SK-N-SH (cell line): ENCODE data around the gene TCF12. TPM values are rescaled to one million over a fixed set of nuclear protein-coding genes. Genes with fewer than 3 reads are reported as not detected.
A peak's percentile ranks its signal among the peaks of the same experiment; 100 is the strongest.

ENCODE experiments used
- CTCF ChIA-PET: fragments of 300-600, 350-600 bp; formaldehyde crosslinking; extraction: SDS; loops from one replicate; lab custom pipeline; 2021; lab: Yijun Ruan, JAX
- POLR2A ChIA-PET: fragments of 350-600 bp; sonication (Branson Sonifier 250); formaldehyde crosslinking; extraction: SDS; loops from one replicate; lab custom pipeline; 2020; ENCODE audit warnings: antibody characterized with exemption, inconsistent platforms; lab: Yijun Ruan, JAX
- DNase-seq: peaks from one replicate; pipeline ENCODE4 v3.0.0; 2012
- H2AFZ ChIP-seq: fragments of 200-600 bp; sonication (generic); 2 replicates; pipeline ENCODE4 v1.8.1; 2016; ENCODE audit warnings: antibody characterized with exemption, mild to moderate bottlenecking, low read depth
- H3F3A ChIP-seq: fragments of 200-600 bp; sonication (generic); replicated peaks from 2 replicates; pipeline ENCODE3; 2016; ENCODE audit warnings: antibody characterized with exemption, mild to moderate bottlenecking; ENCODE audit not compliant: insufficient read depth
- H3K27ac ChIP-seq, 2 experiments: fragments of 200-500 bp in 1 of 2; fragments of 200-600 bp in 1 of 2; sonication (Bioruptor generic) in 1 of 2; sonication (generic), shearing (Covaris generic) in 1 of 2; 2 replicates each; pipeline versions ENCODE4 v1.5.1 to v1.6.1; 2014 to 2016; ENCODE audit warnings: low read depth in 2 of 2, inconsistent platforms in 1 of 2, low read length in 1 of 2, mild to moderate bottlenecking in 1 of 2, mixed read lengths in 1 of 2
- H3K27me3 ChIP-seq: fragments of 200-600 bp; sonication (generic), shearing (Covaris generic); 2 replicates; pipeline ENCODE4 v1.6.1; 2016; ENCODE audit warnings: mixed run types; ENCODE audit not compliant: insufficient read depth
- H3K36me3 ChIP-seq, 2 experiments: fragments of 200-500 bp in 1 of 2; fragments of 200-600 bp in 1 of 2; sonication (Bioruptor generic) in 1 of 2; sonication (generic) in 1 of 2; replicated peaks in 1 of 2; 2 replicates each; pipeline versions ENCODE3 to v1.5.1; 2014 to 2016; ENCODE audit warnings: low read length in 1 of 2, mild to moderate bottlenecking in 1 of 2; ENCODE audit not compliant: insufficient read depth in 2 of 2, control insufficient read depth in 1 of 2
- H3K4me1 ChIP-seq, 2 experiments: fragments of 200-500 bp in 1 of 2; fragments of 200-600 bp in 1 of 2; sonication (Bioruptor generic) in 1 of 2; sonication (generic), shearing (Covaris generic) in 1 of 2; 2 replicates each; pipeline versions ENCODE4 v1.5.1 to v1.6.1; 2014 to 2016; ENCODE audit warnings: low read depth in 1 of 2, low read length in 1 of 2, mixed run types in 1 of 2; ENCODE audit not compliant: insufficient read depth in 2 of 2, control insufficient read depth in 1 of 2
- H3K4me2 ChIP-seq: fragments of 200-600 bp; sonication (generic), shearing (Covaris generic); 2 replicates; pipeline ENCODE4 v1.6.1; 2017; ENCODE audit warnings: mixed run types
- H3K4me3 ChIP-seq, 2 experiments: fragments of 200-500 bp in 1 of 2; fragments of 200-600 bp in 1 of 2; sonication (Bioruptor generic) in 1 of 2; sonication (generic), shearing (Covaris generic) in 1 of 2; 2 replicates each; pipeline versions ENCODE4 v1.5.1 to v1.8.1; 2014 to 2016; ENCODE audit warnings: low read depth in 2 of 2, inconsistent platforms in 1 of 2, low read length in 1 of 2, mild to moderate bottlenecking in 1 of 2, mixed read lengths in 1 of 2, moderate library complexity in 1 of 2
- H3K79me2 ChIP-seq: fragments of 200-600 bp; sonication (generic); 2 replicates; pipeline ENCODE4 v1.8.1; 2017; ENCODE audit warnings: mild to moderate bottlenecking; ENCODE audit not compliant: insufficient read depth
- H3K9ac ChIP-seq: fragments of 200-600 bp; sonication (generic); 2 replicates; pipeline ENCODE4 v1.6.1; 2017; ENCODE audit warnings: mixed run types
- H3K9me2 ChIP-seq: fragments of 200-600 bp; sonication (generic); 2 replicates; pipeline ENCODE4 v1.6.1; 2017; ENCODE audit warnings: mixed run types
- H3K9me3 ChIP-seq: fragments of 200-600 bp; sonication (generic); 2 replicates; pipeline ENCODE4 v1.6.1; 2017; ENCODE audit warnings: mixed run types, mild to moderate bottlenecking, moderate library complexity
- H4K20me1 ChIP-seq: fragments of 200-600 bp; sonication (generic); 2 replicates; pipeline ENCODE4 v1.6.1; 2017; ENCODE audit warnings: mild to moderate bottlenecking, mixed run types; ENCODE audit not compliant: insufficient read depth
- CTCF ChIP-seq: fragments of 200-600 bp; sonication (generic); IDR thresholded peaks from 2 replicates; pipeline ENCODE4 v1.6.1; 2017; ENCODE audit warnings: antibody characterized with exemption, mild to moderate bottlenecking, moderate library complexity
- EP300 ChIP-seq, 2 experiments: IDR thresholded peaks; 2 replicates each; pipeline versions ENCODE4 v1.4.0 to v1.6.1; 2012; ENCODE audit warnings: borderline replicate concordance in 1 of 2, low read depth in 1 of 2, low read length in 1 of 2
- NRF1 ChIP-seq: IDR thresholded peaks from 2 replicates; pipeline ENCODE4 v1.6.1; 2012; ENCODE audit warnings: low read depth, mild to moderate bottlenecking, low read length
- RCOR1 ChIP-seq: fragments of 150-350 bp; IDR thresholded peaks from 2 replicates; pipeline ENCODE4 v1.6.1; 2017; ENCODE audit warnings: antibody characterized with exemption, low read length
- RXRA ChIP-seq: IDR thresholded peaks from 2 replicates; pipeline ENCODE4 v1.4.0; 2012; ENCODE audit warnings: low read depth, mild to moderate bottlenecking, borderline replicate concordance
- USF1 ChIP-seq: IDR thresholded peaks from 2 replicates; pipeline ENCODE4 v1.4.0; 2012; ENCODE audit warnings: low read depth, borderline replicate concordance
- WGBS: methylation state at CpG from one replicate; pipeline ENCODE4 v1.1.6; 2017; ENCODE audit warnings: low lambda C conversion rate; 5-methylcytosine and 5-hydroxymethylcytosine counted together
- polyA plus RNA-seq, 3 experiments: library from polyadenylated mRNA; depleted of rRNA; stranded (reverse); fragments of >200 nt; gene quantifications; 2 replicates each; pipeline ENCODE4 v1.2.3, GENCODE V29; 2012
- TF ChIP-seq, protein P1 (sequence below): fragments of 150-350 bp; IDR thresholded peaks from 2 replicates; pipeline ENCODE4 v1.6.1; 2016; ENCODE audit warnings: mild to moderate bottlenecking, low read depth, low read length
- TF ChIP-seq, protein P2 (sequence below): IDR thresholded peaks from 2 replicates; pipeline ENCODE4 v1.4.0; 2012; ENCODE audit warnings: low read depth, borderline replicate concordance

The TCF12 gene
- polyA plus RNA-seq, 1 of the 3 experiments (the other 2 are of a cell fraction) = 49.6 TPM

- TF ChIP-seq RCOR1 (no peak), NRF1 (no peak), EP300 (IDR thresholded peaks at IDR 0.05; ENCODE audit: borderline replicate concordance in 1 of 2, low read depth in 1 of 2, low read length in 1 of 2) (no peak), CTCF (peak; percentile 86), USF1 (no peak)
- TF ChIP-seq, protein P1, sequence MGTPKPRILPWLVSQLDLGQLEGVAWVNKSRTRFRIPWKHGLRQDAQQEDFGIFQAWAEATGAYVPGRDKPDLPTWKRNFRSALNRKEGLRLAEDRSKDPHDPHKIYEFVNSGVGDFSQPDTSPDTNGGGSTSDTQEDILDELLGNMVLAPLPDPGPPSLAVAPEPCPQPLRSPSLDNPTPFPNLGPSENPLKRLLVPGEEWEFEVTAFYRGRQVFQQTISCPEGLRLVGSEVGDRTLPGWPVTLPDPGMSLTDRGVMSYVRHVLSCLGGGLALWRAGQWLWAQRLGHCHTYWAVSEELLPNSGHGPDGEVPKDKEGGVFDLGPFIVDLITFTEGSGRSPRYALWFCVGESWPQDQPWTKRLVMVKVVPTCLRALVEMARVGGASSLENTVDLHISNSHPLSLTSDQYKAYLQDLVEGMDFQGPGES = no peak
- TF ChIP-seq, protein P2, sequence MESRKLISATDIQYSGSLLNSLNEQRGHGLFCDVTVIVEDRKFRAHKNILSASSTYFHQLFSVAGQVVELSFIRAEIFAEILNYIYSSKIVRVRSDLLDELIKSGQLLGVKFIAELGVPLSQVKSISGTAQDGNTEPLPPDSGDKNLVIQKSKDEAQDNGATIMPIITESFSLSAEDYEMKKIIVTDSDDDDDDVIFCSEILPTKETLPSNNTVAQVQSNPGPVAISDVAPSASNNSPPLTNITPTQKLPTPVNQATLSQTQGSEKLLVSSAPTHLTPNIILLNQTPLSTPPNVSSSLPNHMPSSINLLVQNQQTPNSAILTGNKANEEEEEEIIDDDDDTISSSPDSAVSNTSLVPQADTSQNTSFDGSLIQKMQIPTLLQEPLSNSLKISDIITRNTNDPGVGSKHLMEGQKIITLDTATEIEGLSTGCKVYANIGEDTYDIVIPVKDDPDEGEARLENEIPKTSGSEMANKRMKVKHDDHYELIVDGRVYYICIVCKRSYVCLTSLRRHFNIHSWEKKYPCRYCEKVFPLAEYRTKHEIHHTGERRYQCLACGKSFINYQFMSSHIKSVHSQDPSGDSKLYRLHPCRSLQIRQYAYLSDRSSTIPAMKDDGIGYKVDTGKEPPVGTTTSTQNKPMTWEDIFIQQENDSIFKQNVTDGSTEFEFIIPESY = no peak
Observed at GRCh38 chr15:57138349-57138788, 219.9 kb downstream of the TCF12 start (continued).

DNA sequence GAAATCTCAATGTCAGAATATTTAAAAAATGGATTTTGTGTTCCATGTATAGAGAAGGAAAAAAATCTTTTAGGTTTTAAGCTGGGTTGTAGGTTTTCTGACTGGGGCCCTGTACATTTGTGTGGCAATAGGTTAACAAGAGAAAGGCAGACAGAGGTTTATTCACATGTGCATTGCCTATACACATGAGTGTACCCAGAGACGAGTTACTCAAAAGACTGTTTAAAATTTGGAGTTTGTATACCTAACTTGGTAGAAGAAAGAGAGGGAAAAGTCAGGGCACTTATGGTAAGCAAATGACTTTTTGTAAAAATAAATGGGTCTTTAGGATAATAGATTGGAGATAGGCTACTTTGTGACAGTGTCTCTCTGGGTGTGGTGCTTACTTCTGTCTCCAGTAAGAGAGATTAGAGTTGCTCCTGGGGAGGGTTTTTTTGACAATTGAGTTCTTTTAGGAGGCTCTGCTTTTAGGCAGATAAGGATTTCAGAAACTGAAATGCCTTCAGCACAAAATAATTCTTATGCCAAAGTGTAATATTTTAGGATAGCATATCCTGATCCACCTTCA, 225.2 kb downstream of the TCF12 start:
- H3K79me2 ChIP-seq = peaks cover 28% of the 10 kb centered on the region
- H3K4me3 ChIP-seq = no peak overlapping the region
- WGBS = 100% methylated on average over 1 of the region's 1 CpG
- H3K36me3 ChIP-seq = no peaks in the 10 kb centered on the region
- POLR2A ChIA-PET = no interaction called here
- H3K4me2 ChIP-seq = peak overlapping the region; percentile 23; the same call in 1 of the 2 replicates
- no peak overlapping the region for H3K27ac ChIP-seq
- no peaks in the 10 kb centered on the region for H3K9me3 ChIP-seq
- peaks cover 7% of the 10 kb centered on the region for H3F3A ChIP-seq
- H3K9ac ChIP-seq = no peak overlapping the region
- H3K27me3 ChIP-seq = no peaks in the 10 kb centered on the region
- no peak for DNase-seq
- peaks cover 3 to 28% of the 10 kb centered on the region in 2 experiments; a peak in 3 of 4 replicates for H3K4me1 ChIP-seq
- H2AFZ ChIP-seq = no peak overlapping the region
- CTCF ChIA-PET = interaction anchor here (1.1 to 2.8 kb wide), 3 partner anchors 57 to 163 kb away, joined by 3 to 12 read pairs (median 7); no protein-coding TSS in a partner anchor
- TF ChIP-seq NRF1 (no peak), RXRA (no peak)
- H3K9me2 ChIP-seq = no peaks in the 10 kb centered on the region
- H4K20me1 ChIP-seq = no peaks in the 10 kb centered on the region
